HG02763 (cell line): ENCODE results near the gene SP3.

Experiments
- ATAC-seq: cut with Tn5 transposase; IDR thresholded peaks from one replicate; pipeline ENCODE4 v1.9.1; 2021; ENCODE audit warnings: mild to moderate bottlenecking, moderate library complexity; ENCODE audit not compliant: unreplicated experiment

The SP3 gene

GRCh38 chr2:173965372-173966025, at the start of gene SP3:
Gene SP3, minus strand, starts transcription at chr2:173965373. Its CDS starts 202 bp downstream, at chr2:173965171.
- ATAC-seq = peak; percentile 68

- no peak for ATAC-seq
Observed at GRCh38 chr2:174014699-174015070, 49.5 kb upstream of the SP3 start.

- ATAC-seq = no peak
Observed at GRCh38 chr2:174014011-174014698, 49.0 kb upstream of the SP3 start.

GRCh38 chr2:174013315-174013751, 48.2 kb upstream of the SP3 start:
- ATAC-seq = no peak

GRCh38 chr2:174012347-174013314, 47.5 kb upstream of the SP3 start:
- no peak for ATAC-seq

GRCh38 chr2:174011796-174012195, 46.6 kb upstream of the SP3 start:
- ATAC-seq = no peak

GRCh38 chr2:174011173-174011572, 46.0 kb upstream of the SP3 start:
- no peak for ATAC-seq

- no peak for ATAC-seq
Observed at GRCh38 chr2:174009488-174010223, 44.5 kb upstream of the SP3 start.

- ATAC-seq = no peak
Observed at GRCh38 chr2:174008720-174009119, 43.5 kb upstream of the SP3 start.

- ATAC-seq = no peak
Observed at GRCh38 chr2:174007010-174007409, 41.8 kb upstream of the SP3 start.

- no peak for ATAC-seq
Observed at GRCh38 chr2:174005801-174006419, 40.7 kb upstream of the SP3 start.

GRCh38 chr2:174004905-174005605, 39.9 kb upstream of the SP3 start:
- no peak for ATAC-seq

GRCh38 chr2:174003720-174004695, 38.8 kb upstream of the SP3 start:
- ATAC-seq = no peak

- no peak for ATAC-seq
Observed at GRCh38 chr2:174002679-174003078, 37.5 kb upstream of the SP3 start.

GRCh38 chr2:174001107-174001506, 35.9 kb upstream of the SP3 start:
- ATAC-seq = no peak

GRCh38 chr2:173999724-174000123, 34.6 kb upstream of the SP3 start:
- ATAC-seq = no peak

GRCh38 chr2:173999272-173999671, 34.1 kb upstream of the SP3 start:
- no peak for ATAC-seq

GRCh38 chr2:173998386-173998785, 33.2 kb upstream of the SP3 start:
- no peak for ATAC-seq

- no peak for ATAC-seq
Observed at GRCh38 chr2:173997753-173998152, 32.6 kb upstream of the SP3 start.
